HG03558 (cell line): Measurements from ENCODE around the gene RAI1.
"Not testable (repeated sequence)": the region's sequence is repeated elsewhere in the genome, so short reads cannot be mapped to it uniquely, and the experiment has no call there.

Experiments used
- ATAC-seq: cut with Tn5 transposase; IDR thresholded peaks from one replicate; pipeline ENCODE4 v1.9.1; 2021; ENCODE audit warnings: moderate number of reproducible peaks; ENCODE audit not compliant: unreplicated experiment; ENCODE audit errors: extremely low read depth

Gene RAI1, protein sequence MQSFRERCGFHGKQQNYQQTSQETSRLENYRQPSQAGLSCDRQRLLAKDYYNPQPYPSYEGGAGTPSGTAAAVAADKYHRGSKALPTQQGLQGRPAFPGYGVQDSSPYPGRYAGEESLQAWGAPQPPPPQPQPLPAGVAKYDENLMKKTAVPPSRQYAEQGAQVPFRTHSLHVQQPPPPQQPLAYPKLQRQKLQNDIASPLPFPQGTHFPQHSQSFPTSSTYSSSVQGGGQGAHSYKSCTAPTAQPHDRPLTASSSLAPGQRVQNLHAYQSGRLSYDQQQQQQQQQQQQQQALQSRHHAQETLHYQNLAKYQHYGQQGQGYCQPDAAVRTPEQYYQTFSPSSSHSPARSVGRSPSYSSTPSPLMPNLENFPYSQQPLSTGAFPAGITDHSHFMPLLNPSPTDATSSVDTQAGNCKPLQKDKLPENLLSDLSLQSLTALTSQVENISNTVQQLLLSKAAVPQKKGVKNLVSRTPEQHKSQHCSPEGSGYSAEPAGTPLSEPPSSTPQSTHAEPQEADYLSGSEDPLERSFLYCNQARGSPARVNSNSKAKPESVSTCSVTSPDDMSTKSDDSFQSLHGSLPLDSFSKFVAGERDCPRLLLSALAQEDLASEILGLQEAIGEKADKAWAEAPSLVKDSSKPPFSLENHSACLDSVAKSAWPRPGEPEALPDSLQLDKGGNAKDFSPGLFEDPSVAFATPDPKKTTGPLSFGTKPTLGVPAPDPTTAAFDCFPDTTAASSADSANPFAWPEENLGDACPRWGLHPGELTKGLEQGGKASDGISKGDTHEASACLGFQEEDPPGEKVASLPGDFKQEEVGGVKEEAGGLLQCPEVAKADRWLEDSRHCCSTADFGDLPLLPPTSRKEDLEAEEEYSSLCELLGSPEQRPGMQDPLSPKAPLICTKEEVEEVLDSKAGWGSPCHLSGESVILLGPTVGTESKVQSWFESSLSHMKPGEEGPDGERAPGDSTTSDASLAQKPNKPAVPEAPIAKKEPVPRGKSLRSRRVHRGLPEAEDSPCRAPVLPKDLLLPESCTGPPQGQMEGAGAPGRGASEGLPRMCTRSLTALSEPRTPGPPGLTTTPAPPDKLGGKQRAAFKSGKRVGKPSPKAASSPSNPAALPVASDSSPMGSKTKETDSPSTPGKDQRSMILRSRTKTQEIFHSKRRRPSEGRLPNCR (N-terminal part only)

DNA sequence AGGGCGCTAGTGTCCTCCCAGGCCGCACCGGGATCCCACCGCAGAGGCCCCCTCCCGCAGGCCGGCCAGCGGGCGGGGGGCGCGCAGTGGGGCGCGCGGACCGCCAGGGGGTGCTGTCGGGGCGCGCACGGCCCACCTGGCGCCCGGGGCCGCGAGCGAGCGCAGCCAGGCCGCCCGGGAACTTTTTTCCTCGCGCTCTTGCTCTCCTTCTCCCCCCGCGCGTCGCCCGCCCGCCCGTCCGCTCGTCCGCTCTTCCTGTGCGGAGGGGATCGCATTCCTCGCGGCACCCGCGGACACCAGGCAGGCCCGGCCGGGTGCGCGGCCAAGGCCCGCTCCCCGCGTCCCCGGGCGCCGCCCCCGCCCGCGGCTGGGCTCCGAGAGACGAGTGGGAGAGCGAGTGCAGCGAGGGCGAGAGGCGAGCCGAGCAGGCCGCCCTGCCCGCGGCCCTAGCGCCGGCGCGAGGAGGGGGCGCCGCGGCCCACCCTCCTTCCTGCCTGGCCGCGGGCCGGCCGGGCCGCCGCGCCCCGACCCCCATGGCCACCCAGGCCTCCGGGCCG lies at the start of gene RAI1:
Gene RAI1, plus strand, starts transcription at position 272 of the 557 bp plus-strand sequence. CDS start 111,491 bp downstream, outside the sequence.
- ATAC-seq: no peak

DNA sequence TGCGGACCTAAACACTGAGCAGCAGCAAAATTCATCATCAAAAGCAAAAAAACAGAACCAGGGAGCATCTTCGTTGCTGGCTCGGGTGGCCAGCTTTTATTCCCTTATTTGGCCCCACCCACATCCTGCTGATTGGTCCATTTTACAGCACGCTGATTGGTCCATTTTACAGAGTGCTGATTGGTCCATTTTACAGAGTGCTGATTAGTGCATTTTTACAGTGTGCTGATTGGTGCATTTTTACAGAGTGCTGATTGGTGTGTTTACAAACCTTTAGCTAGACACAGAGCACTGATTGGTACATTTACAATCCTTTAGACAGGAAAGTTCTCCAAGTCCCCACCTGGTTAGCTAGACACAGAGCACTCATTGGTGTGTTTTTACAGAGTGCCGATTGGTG lies 48.6 kb upstream of the RAI1 start:
- ATAC-seq: not testable (repeated sequence)

DNA sequence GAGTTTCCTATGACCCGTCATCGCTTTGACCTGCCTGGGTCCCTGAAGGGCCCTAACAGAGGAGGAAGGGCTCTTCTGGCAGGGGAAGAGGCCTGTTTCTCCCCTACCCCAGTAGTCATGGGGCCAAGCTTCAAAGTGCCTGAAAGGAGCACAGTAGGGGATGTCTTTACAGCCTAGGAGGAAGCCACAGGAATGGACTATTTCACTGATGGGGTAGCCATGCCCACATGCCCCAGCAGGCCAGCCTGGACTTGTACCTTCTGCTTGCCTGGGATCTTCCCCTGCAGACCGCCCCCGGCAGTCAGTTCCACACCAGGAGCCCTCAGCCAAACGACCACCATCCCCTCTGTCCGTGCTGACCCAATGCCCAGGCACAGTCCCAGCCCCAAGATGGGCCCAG lies 47.9 kb upstream of the RAI1 start:
- no peak for ATAC-seq

DNA sequence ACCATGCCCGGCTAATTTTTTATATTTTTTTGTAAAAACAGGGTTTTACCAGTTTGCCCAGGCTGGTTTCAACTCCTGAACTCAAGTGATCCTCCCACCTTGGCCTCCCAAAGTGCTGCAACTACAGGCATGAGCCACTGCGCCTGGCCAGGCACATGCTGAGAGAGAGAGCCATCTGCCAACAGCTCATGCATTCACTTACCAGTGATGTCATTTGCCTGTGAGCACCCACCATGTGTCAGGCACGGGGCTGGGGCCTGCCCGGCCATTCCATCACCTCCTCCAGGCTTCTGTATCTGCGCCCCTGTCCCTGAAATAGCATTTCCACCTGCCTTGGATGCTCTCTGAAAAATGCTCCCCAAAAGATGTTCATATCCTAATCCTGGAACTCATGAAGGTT lies 46.1 kb upstream of the RAI1 start:
- ATAC-seq: no peak

DNA sequence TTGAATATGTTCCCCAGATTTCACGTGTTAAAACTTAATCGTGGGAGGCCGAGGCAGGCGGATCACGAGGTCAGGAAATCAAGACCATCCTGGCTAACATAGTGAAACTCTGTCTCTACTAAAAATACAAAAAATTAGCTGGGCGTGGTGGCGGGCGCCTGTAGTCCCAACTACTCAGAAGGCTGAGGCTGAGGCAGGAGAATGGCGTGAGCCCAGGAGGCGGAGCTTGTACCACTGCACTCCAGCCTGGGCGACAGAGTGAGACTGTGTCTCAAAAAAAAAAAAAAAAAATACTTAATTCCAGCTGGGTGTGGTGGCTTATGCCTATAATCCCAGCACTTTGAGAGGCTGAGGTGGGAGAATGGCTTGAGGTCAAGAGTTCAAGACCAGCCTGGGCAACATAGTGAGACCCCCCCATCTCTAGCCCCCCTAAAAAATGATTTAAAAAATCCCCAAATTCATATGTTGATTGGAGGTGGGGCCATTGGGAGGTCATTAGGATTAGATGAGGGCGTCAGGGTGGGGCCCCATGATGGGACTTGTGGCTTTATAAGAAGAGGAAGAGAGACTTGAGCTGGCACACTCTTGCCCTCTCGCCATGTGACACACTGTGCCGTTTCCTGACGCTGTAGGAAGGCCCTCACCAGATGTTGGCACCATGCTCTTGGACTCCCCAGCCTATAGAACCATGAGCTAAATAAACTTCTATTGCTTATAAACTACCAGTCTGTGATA lies 45.6 kb upstream of the RAI1 start:
- not testable (repeated sequence) for ATAC-seq

DNA sequence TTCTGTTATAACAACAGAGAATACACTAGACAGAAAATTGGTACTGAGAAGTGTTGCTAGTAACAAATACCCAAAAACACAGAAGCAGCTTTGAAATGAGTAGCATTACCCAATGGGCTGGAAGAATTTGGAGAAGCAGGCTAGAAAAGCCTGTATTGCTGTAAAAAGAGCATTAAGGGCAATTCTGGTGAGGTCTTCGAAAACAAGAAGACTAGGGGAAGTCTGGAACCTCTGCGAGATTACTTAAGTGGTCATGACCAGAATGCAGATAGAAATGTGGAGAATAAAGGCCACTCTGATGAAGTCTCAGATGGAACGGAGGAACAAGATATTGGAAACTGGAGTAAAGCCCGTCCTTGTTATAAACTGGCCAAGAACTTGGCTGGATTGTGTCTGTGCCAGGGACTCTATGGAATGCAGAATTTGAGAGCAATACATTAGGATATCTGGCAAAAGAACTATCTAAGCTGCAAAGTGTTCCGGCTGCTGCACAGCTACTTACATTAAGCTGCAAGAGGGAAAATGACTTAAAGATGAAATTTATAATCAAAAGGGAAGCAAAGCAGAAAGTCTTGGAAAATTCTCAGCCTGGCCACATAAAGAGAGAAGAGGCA lies 44.9 kb upstream of the RAI1 start:
- no peak for ATAC-seq

DNA sequence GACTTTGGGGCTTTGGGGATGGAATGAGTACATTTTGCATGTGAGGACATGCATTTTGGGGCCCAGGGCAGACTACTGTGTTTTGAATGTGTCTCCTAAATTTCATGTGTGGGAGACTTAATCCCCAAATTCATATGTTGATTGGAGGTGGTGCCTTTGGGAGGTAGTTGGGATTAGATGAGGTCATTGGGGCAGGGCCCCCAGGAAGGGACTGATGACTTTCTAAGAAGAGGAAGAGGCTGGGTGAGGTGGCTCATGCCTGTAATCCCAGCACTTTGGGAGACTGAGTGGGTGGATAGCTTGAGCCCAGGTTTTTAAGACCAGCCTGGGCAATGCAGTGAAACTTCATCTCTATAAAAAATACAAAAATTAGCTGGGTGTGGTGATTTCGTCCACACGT lies 42.8 kb upstream of the RAI1 start:
- ATAC-seq: no peak

DNA sequence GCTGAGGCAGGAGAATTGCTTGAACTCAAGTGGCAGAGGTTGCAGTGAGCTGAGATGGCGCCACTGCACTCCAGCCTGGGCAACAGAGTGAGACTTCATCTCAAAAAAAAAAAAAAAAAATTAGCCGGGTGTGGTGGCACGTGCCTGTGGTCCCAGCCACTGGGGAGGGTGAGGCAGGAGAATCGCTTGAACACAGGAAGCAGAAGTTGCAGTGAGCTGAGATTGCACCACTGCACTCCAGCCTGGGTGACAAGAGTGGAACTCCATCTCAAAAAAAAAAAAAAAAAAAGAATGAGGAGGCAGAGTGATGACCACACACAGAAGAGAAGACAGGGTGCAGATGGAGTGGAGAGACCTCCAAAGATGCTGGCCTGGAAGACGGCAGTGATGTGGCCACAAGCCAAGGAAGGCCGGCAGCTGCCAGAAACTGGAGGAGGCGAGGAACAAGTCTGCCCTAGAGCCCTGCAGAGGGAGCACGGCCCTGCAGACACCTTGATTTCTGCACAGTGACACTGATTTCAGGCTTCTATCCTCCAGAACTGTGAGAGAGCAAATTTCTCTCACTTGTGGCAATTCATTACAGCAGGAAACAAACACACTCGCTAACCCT lies 41.5 kb upstream of the RAI1 start:
- not testable (repeated sequence) for ATAC-seq

DNA sequence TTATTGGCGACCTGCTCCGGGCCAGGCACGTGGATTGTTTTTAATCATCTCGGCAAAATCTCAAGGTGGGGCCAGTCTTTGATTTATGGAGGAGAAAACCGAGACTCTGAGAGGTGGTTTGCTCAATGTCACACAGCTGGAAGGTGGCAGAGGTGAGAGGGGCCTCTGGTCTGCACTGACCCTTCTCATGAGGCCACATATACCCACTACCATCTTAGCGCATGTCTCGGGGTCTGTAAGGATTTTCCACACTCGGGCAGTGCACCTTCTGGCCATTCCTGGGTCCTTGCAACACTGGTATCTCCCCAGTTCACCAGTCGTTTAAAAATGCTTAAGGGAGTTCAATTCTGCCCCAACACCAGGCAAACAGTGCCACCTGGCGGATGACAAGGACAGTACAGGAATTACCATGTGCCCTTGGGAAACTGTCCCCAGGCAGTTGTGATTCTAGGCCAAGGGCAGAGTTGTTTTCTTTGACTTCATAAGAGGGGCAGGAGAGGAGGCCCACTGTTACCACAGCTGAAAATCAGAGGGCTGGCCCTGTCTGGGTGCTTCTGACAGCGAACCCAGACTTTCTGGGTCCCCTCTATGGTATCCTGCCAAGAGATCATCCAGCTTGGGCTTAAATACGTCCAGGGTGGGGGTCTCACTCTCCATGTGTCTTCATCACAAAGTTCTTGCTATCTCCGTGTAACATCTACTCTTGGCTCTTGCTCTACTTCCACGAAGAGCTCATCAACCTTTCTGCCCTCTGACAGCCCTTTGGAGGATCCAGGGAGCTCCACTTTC lies 39.4 kb upstream of the RAI1 start:
- ATAC-seq: no peak

DNA sequence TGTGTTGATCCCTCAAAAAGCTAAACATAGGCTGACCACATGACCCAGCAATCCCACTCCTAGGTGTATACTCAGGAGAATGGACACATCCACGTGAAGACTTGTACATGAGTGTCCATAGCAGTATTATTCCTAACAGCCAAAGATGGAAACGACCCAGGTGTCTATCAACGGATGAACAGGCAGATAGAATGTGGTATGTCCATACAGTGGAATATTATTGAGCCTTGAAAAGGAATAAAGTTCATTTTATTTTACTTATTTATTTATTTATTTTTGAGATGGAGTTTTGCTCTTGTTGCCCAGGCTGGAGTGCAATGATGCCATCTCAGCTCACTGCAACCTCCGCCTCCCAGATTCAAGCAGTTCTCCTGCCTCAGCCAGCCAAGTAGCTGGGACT lies 36.1 kb upstream of the RAI1 start:
- ATAC-seq: not testable (repeated sequence)

DNA sequence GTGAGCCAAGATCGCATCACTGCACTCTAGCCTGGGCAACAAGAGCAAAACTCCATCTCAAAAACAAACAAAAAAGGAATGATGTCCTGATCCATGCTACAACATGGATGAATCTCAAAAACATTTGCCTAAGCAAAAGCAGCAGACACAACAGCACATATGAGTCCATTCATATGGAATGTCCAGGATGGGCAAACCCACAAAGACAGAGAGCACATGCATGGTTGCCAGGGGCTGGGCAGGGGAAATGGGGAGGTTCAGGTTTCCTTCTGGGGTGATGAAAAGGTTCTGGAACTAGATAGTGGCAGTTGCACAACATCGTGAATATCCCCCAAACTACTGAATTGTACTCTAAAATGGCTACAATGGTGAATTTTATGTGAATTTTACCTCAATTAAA lies 35.3 kb upstream of the RAI1 start:
- ATAC-seq: no peak

DNA sequence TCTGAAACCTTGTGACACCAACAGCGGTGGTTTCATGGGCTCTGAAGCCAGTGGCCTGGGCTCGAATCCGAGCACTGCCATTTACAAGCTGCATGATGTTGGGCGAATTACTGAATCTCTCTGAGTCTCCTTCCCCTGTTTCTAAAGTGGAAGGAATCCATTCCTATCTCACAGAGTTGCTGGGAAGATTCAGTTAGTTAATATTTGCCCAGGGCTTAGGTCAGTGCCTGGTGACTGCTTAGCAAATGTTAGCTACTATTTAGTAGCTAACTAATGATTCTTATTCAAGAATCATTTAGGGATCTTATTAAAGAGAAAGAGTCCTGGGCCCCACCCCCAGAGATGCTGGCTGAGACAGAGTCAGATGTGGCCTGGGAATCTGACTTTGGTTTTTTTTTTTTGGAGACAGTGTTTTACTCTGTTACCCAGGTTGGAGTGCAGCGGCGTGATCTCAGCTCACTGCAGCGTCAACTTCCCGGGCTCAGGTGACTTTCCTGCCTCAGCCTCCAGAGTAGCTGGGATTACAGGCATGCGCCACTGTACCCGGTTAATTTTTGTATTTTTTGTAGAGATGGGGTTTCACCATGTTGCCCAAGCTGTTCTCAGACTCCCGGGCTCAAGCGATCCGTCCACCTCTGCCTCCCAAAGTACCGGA lies 33.6 kb upstream of the RAI1 start:
- ATAC-seq: no peak

DNA sequence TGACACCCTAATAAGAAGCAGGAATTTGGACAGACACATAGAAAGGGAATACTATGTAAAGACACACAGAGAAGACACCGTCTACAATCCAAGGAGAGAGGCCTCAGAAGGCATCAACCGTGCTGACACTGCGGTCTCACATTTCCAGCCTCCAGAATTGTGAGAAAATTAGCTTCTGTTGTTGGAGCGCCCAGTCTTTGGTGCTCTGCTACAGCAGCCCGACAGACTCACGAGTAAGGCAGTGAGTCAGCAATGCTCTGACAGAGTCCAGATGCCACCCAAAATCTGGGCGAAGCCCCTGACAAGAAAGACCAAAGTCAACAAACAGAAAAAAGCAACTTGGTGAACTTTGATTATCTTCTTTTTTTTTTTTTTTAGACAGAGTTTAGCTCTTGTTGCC lies 32.5 kb upstream of the RAI1 start:
- no peak for ATAC-seq

DNA sequence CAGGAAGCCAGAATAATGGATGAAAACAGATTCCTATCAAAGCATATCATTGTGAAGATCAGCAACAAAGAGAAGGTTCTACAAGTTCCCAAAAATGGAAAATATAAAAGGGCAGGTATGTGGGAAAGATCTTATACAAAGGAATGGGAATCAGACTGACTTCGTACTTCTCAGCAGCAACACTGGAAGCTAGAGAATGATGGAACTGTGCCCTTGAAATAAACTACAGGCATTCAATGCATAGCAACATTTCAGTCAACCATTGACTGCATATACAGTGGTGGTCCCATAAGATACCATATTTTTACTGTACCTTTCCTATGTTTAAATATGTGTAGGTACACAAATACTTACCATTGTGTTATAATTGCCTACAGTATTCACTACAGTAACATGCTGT lies 30.3 kb upstream of the RAI1 start:
- no peak for ATAC-seq

DNA sequence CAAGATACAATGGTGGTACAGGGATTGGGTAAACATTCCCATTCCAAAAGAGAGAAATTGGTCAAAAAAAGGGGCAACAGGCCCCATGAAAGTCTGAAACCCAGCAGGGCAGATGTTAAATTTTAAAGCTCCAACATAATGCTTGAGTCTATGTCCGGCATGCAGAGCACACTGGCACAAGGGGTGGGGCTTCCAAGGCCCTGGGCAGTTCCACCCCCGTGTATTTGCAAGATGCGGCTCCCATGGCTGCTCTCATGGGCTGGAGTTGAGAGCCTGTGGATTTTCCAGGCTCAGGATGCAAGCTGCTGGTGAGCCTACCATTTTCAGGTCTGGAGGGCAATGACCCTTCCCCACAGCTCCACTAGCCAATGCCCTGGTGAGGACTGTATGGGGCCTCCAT lies 27.9 kb upstream of the RAI1 start:
- no peak for ATAC-seq

DNA sequence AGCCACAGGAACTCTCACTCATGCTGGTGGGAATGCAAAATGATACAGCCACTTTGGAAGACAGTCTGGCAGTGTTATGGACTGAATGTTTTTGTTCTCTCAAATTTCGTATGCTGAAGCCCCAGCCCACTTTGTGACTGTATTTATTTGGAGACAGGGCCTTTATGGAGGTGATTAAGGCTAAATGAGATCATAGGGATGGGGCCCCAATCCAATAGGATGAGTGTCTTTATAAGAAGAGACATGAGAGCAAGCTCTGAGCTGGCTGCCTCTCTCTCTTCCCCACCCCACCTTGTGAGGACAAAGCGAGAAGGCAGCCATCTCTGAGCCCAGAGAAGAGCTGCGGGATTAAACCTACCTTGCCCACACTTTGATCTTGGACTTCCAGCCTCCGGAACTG lies 21.9 kb upstream of the RAI1 start:
- ATAC-seq: no peak

DNA sequence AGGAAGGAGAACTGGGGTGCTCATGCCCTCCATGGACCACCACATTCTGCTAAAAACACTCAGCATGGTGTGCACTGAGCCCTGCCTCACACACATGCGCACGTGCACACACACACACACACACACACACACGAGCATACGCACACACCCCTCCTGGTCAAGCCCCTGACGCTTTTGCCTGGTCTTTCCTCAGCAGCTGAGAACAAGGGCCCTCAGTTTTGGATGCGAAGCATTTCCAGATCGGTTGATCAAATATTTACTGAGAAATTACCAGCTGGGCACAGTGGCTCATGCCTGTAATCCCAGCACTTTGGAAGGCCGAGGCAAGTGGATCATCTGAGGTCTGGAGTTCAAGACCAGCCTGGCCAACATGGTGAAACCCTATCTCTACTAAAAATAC lies 20.1 kb upstream of the RAI1 start:
- ATAC-seq: no peak
